ENCODE measurements around the gene KAT8. TPM values are rescaled to one million over a fixed set of nuclear protein-coding genes. Genes with fewer than 3 reads are reported as not detected.
A peak's percentile ranks its signal among the peaks of the same experiment; 100 is the strongest.

Gene KAT8
- total RNA-seq, 1 donor from 2014 or later: 79.1 TPM

DNA sequence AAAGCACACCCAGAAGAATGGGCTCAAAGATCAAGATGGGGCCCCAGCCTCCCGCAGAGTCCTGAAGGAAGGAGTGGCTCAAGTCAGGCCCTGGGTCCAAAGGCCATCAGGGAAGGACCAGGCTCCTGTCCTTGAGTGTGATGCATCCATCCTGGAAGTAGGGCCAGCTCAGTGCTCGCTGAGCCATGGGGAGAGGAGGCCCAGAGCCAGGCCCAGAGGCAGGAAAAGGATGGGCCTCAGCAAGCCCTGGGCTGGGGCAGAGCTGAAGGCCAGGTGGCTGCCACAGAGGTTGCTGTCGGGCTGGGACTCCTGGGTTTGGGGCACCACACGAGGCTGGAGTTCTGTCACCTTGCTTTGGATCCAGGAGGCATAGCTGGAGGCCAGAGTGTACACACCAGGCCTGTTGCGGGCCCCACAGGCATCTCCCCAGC lies 14.4 kb downstream of the KAT8 start:
- Histone ChIP-seq H3K9me3 (no peaks in the 10 kb centered on the region), H3K4me1 (peaks cover 62% of the 10 kb centered on the region), H3K27ac (peak overlapping the region; percentile 96), H3K4me3 (no peak overlapping the region), H3K36me3 (peaks cover 54% of the 10 kb centered on the region), H3K27me3 (ENCODE audit: low read depth) (no peaks in the 10 kb centered on the region)
- TF ChIP-seq, protein P1, sequence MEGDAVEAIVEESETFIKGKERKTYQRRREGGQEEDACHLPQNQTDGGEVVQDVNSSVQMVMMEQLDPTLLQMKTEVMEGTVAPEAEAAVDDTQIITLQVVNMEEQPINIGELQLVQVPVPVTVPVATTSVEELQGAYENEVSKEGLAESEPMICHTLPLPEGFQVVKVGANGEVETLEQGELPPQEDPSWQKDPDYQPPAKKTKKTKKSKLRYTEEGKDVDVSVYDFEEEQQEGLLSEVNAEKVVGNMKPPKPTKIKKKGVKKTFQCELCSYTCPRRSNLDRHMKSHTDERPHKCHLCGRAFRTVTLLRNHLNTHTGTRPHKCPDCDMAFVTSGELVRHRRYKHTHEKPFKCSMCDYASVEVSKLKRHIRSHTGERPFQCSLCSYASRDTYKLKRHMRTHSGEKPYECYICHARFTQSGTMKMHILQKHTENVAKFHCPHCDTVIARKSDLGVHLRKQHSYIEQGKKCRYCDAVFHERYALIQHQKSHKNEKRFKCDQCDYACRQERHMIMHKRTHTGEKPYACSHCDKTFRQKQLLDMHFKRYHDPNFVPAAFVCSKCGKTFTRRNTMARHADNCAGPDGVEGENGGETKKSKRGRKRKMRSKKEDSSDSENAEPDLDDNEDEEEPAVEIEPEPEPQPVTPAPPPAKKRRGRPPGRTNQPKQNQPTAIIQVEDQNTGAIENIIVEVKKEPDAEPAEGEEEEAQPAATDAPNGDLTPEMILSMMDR (IDR thresholded peaks at IDR 0.05): no peak
- ATAC-seq (no peak), DNase-seq (no peak)
- intact Hi-C loops (cut with DNase I): no loop called here

DNA sequence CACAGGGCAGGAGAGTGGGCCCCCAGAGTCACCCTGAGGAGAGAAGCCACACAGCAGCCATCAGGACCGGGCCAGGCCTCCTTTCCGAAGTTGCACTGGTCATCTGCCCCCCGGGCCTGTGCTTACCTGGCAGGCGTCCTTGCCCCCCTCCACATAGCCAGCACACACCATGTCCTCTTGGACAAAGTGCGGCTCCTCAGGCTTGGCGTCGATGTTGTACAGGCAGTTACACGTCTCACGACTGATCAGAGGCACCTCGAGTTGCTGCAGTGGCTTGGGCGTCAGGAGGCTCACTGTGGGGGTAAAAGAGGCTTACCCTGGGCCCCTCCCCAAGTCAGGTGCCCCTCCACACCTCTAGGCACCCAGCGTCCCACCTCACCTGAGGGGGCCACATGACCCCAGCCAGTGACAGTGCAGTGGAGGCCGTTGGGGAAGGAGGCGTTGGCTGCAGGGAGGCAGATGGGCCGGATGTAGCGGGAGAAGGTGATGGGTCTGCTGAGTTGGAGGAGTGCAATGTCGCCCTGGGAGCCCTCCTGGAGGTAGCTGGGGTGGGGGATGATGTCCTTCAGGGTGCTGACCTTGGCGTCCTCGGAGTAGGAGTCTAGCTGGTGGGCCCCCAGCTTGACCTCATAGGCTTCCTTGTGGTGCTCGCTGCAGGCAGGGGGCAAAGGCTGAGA lies 15.0 kb downstream of the KAT8 start:
- H3K4me3 ChIP-seq: no peak overlapping the region
- H3K27me3 ChIP-seq (ENCODE audit: low read depth): no peaks in the 10 kb centered on the region
- ATAC-seq: no peak
- intact Hi-C loops (cut with DNase I): no loop called here
- no peaks in the 10 kb centered on the region for H3K9me3 ChIP-seq
- TF ChIP-seq, protein P1 (IDR thresholded peaks at IDR 0.05): no peak
- peaks cover 49% of the 10 kb centered on the region for H3K36me3 ChIP-seq
- H3K4me1 ChIP-seq: peaks cover 56% of the 10 kb centered on the region
- no peak for DNase-seq
- no peak overlapping the region for H3K27ac ChIP-seq

DNA sequence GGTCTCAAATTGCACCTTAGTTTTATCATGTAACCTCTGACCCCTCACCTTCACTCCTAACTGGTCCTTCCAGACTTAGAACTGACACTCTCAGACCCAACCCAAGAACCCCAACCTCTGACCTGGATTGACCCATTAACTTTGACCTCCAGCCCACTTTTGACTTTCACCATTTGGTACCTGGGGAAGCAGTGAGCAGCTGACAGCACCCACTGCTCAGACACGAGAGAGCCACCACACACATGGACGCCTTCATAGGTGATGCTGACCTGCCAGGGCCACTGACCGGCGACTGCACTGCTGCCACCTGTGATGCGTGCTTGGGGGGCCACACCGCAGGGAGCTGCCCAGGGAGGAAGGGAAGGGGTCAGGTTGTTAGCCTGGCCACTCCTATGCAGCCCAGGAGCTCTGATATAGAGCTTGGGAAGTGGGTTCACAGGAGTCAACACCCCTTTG lies 15.6 kb downstream of the KAT8 start:
- Histone ChIP-seq H3K4me3 (peak overlapping the region; percentile 54), H3K27me3 (ENCODE audit: low read depth) (no peaks in the 10 kb centered on the region), H3K4me1 (peaks cover 54% of the 10 kb centered on the region), H3K9me3 (no peaks in the 10 kb centered on the region), H3K36me3 (peaks cover 44% of the 10 kb centered on the region), H3K27ac (peak overlapping the region; percentile 0)
- ATAC-seq (no peak), DNase-seq (no peak)
- intact Hi-C loops (cut with DNase I): no loop called here
- TF ChIP-seq, protein P1 (IDR thresholded peaks at IDR 0.05): no peak

DNA sequence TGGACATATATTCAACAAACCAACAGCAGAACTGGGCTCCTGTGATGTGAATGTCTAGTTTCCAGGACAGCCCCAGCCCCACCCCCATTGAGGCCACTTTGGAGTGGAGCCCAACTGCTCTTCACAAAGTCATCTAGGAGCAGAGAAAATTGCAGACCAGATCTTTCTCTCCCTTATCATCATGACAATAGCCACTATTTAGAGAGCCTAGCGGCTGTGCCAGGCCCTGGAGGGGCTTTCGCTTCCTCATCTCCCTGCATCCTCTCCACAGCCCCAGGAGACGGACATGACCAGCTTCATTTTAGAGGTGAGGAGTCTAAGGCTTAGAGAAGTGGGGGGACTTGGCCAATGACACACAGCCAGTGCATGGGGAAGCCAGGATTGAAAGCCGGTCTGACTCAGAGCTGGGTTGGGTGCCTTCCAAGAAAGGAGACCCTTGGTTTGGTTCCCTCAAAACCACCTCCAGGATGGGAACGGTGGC lies 16.7 kb downstream of the KAT8 start:
- intact Hi-C loops (cut with DNase I): no loop called here
- no peaks in the 10 kb centered on the region for H3K9me3 ChIP-seq
- H3K36me3 ChIP-seq: peaks cover 35% of the 10 kb centered on the region
- DNase-seq: no peak
- H3K27me3 ChIP-seq (ENCODE audit: low read depth): no peaks in the 10 kb centered on the region
- H3K4me1 ChIP-seq: peaks cover 54% of the 10 kb centered on the region
- ATAC-seq: no peak
- peak overlapping the region; percentile 54 for H3K4me3 ChIP-seq
- H3K27ac ChIP-seq: peak overlapping the region; percentile 88
- TF ChIP-seq, protein P1 (IDR thresholded peaks at IDR 0.05): no peak

GRCh38 chr16:31134625-31135534 lies 17.4 kb downstream of the KAT8 start:
- Histone ChIP-seq H3K36me3 (peaks cover 29% of the 10 kb centered on the region), H3K27ac (peak overlapping the region; percentile 88), H3K4me1 (peaks cover 50% of the 10 kb centered on the region), H3K27me3 (ENCODE audit: low read depth) (no peaks in the 10 kb centered on the region), H3K9me3 (no peaks in the 10 kb centered on the region), H3K4me3 (peak overlapping the region; percentile 54)
- DNase-seq: peak; percentile 83
- intact Hi-C loops (cut with DNase I): no loop called here
- ATAC-seq: peak; percentile 55 to 57
- TF ChIP-seq, protein P1 (IDR thresholded peaks at IDR 0.05): no peak
